Left colon (tissue), 2 donors: ENCODE data around the gene KLC3. TPM values are rescaled to one million over a fixed set of nuclear protein-coding genes. Genes with fewer than 3 reads are reported as not detected.

Experiments used
- total RNA-seq, 2 donors: library from RNA; stranded (reverse); fragmentation: NEBNext Ultra II Directional; extraction: Animal tissue kit (Norgen Biotek cat#: 25700); gene quantifications; one replicate each; pipeline ENCODE4 v1.2.1, GENCODE V29; 2021
- donor health status: DM: no; HTN: no; CAD: no.
- donor health status: DM: yes; HTN: yes; CAD: no.

Gene KLC3
- total RNA-seq, 2 donors from 2014 or later: not detected

Other genes with a start within 250 kb of the KLC3 start
- gene PPP1R37, start 247.6 kb upstream of the KLC3 start, total RNA-seq: 10 to 100 TPM; 31.6 to 33.1 TPM
- gene NKPD1, start 179.8 kb upstream of the KLC3 start, total RNA-seq: under 1 TPM; 0.08 to 0.15 TPM
- gene TRAPPC6A, start 162.5 kb upstream of the KLC3 start, total RNA-seq: 10 to 100 TPM; 45.0 to 46.9 TPM
- 10 to 100 TPM; 11.2 to 13.5 TPM for gene BLOC1S3, start 162.0 kb upstream of the KLC3 start, total RNA-seq
- gene EXOC3L2, start 95.3 kb upstream of the KLC3 start, total RNA-seq: 1 to 10 TPM; 1.3 to 1.4 TPM
- gene MARK4, start 89.5 kb upstream of the KLC3 start, total RNA-seq: 10 to 100 TPM; 18.0 to 24.7 TPM
- under 1 TPM in 1 of 2 donors, not detected in 1; 0.50 TPM for gene CKM, start 17.9 kb upstream of the KLC3 start, total RNA-seq
- 10 to 100 TPM in 1 of 2 donors, 1 to 10 TPM in 1; 8.7 to 13.4 TPM for gene ERCC2, start 29.8 kb downstream of the KLC3 start, total RNA-seq
- gene PPP1R13L, start 64.3 kb downstream of the KLC3 start, total RNA-seq: 10 to 100 TPM; 34.1 to 35.0 TPM
- gene POLR1G, start 65.9 kb downstream of the KLC3 start, total RNA-seq: 1 to 10 TPM; 3.0 to 3.2 TPM
- gene ERCC1, start 83.2 kb downstream of the KLC3 start, total RNA-seq: 10 to 100 TPM; 37.1 to 43.6 TPM
- gene FOSB, start 127.2 kb downstream of the KLC3 start, total RNA-seq: 10 to 100 TPM in 1 of 2 donors, 1 to 10 TPM in 1; 4.4 to 46.0 TPM
- gene RTN2, start 156.3 kb downstream of the KLC3 start, total RNA-seq: 1 to 10 TPM; 3.4 to 6.1 TPM
- gene PPM1N, start 157.7 kb downstream of the KLC3 start, total RNA-seq: 1 to 10 TPM in 1 of 2 donors, under 1 TPM in 1; 0.37 to 1.6 TPM
- 100 to 1,000 TPM; 218 to 260 TPM for gene VASP, start 166.7 kb downstream of the KLC3 start, total RNA-seq
- 10 to 100 TPM; 12.9 to 14.0 TPM for gene OPA3, start 244.1 kb downstream of the KLC3 start, total RNA-seq